Tibial artery (tissue), 4 donors: ENCODE results near the gene CACNA1D.

ENCODE experiments used
- DNase-seq, 2 donors: peaks; one replicate each; pipeline ENCODE4 v3.0.0-alpha.2; 2019
- H3K27ac ChIP-seq, 2 donors: fragments of 200-600 bp; sonication (generic) in 1 of 2; 1 replicate in 1 of 2; 2 replicates in 1 of 2; pipeline ENCODE4 v1.5.1; 2018 to 2019; ENCODE audit warnings: mild to moderate bottlenecking in 1 of 2
- H3K27me3 ChIP-seq, 2 donors: fragments of 200-600 bp; sonication (generic) in 1 of 2; one replicate each; pipeline versions ENCODE4 v1.5.1 to v1.6.0; 2016 to 2019
- H3K36me3 ChIP-seq, 3 donors: fragments of 200-600 bp; sonication (generic) in 2 of 3; one replicate each; pipeline ENCODE4 v1.5.1; 2016 to 2019; ENCODE audit warnings: mild to moderate bottlenecking in 2 of 3
- H3K4me1 ChIP-seq, 4 donors: fragments of 200-600 bp; sonication (generic) in 2 of 4; 1 replicate in 3 of 4; 2 replicates in 1 of 4; pipeline ENCODE4 v1.5.1; 2016 to 2019
- H3K4me3 ChIP-seq, 2 donors: fragments of 200-600 bp; sonication (generic) in 1 of 2; 1 replicate in 1 of 2; 2 replicates in 1 of 2; pipeline ENCODE4 v1.5.1; 2018 to 2019; ENCODE audit warnings: mild to moderate bottlenecking in 2 of 2
- H3K9me3 ChIP-seq, 3 donors: fragments of 200-600 bp; sonication (generic) in 1 of 3; one replicate each; pipeline ENCODE4 v1.5.1; 2016 to 2019
- CTCF ChIP-seq, 2 experiments: fragments of 200-600 bp in 1 of 2; fragments of 450-650 bp in 1 of 2; IDR thresholded peaks; one replicate each; pipeline ENCODE4 v1.5.1; 2017 to 2019; ENCODE audit warnings: antibody characterized with exemption in 2 of 2, mild to moderate bottlenecking in 1 of 2, moderate library complexity in 1 of 2
- intact Hi-C: fragments of 100-400 bp; cut with DNase I; formaldehyde crosslinking; loops from one replicate; pipeline ENCODE4 v1.15.0; 2023; ENCODE audit warnings: low total_unique reads

CACNA1D gene

GRCh38 chr3:53589806-53590205, 95.4 kb downstream of the CACNA1D start:
- Histone ChIP-seq H3K36me3 (no peaks in the 10 kb centered on the region), H3K27ac (no peak overlapping the region), H3K27me3 (no peaks in the 10 kb centered on the region), H3K4me3 (no peak overlapping the region), H3K4me1 (no peaks in the 10 kb centered on the region), H3K9me3 (no peaks in the 10 kb centered on the region)
- DNase-seq = no peak
- TF ChIP-seq CTCF (IDR thresholded peaks at IDR 0.05) = no peak
- intact Hi-C loops = no loop called here

GRCh38 chr3:53590606-53591005, 96.2 kb downstream of the CACNA1D start:
- no peak overlapping the region for H3K27ac ChIP-seq
- DNase-seq = no peak
- TF ChIP-seq CTCF (IDR thresholded peaks at IDR 0.05) = no peak
- no peaks in the 10 kb centered on the region for H3K9me3 ChIP-seq
- intact Hi-C loops = no loop called here
- no peaks in the 10 kb centered on the region for H3K36me3 ChIP-seq
- H3K4me3 ChIP-seq = no peak overlapping the region
- no peaks in the 10 kb centered on the region for H3K4me1 ChIP-seq
- no peaks in the 10 kb centered on the region for H3K27me3 ChIP-seq

DNA sequence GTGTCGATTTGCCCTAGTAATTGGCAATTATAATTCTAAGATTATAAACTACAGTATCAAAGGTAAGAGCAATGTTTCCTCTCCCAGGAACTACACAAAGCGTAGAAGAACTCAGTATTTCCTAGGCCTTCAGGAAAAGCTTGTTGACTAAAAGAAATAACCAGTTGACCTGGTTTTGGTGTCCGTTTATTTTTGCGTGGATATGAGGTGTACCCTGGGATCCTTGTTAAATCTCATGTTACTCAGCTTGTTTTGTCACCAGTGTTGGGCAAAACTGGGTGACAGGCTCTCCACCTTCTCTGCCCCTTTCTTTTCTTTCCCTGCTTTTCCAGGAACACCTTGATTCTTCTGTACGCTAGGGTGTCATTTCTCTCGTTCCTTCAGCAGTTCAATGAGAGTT, 97.2 kb downstream of the CACNA1D start:
- no peak for DNase-seq
- H3K27ac ChIP-seq = no peak overlapping the region
- intact Hi-C loops = no loop called here
- no peak for TF ChIP-seq CTCF (IDR thresholded peaks at IDR 0.05)
- H3K9me3 ChIP-seq = no peaks in the 10 kb centered on the region
- no peaks in the 10 kb centered on the region for H3K27me3 ChIP-seq
- H3K36me3 ChIP-seq = no peaks in the 10 kb centered on the region
- H3K4me1 ChIP-seq = no peaks in the 10 kb centered on the region
- H3K4me3 ChIP-seq = no peak overlapping the region

DNA sequence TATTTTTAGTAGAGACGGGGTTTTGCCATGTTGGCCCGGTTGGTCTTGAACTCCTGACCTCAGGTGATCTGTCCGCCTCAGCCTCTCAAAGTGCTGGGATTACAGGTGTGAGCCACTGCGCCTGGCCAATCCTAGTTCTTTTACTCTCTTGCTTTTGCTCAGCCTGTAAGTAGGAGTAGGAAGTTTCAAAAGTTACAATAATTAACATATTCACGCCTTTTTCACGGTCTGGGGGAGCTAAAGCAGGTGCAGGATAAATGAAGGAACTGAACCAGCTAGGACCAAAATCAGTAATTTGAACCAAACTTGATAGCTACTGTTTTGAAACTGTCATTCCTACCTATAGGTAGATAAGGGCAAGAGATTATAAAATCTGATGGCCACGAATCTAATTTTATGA, 98.5 kb downstream of the CACNA1D start:
- Histone ChIP-seq H3K4me3 (no peak overlapping the region), H3K27me3 (no peaks in the 10 kb centered on the region), H3K4me1 (no peaks in the 10 kb centered on the region), H3K36me3 (no peaks in the 10 kb centered on the region), H3K9me3 (no peaks in the 10 kb centered on the region), H3K27ac (no peak overlapping the region)
- no peak for TF ChIP-seq CTCF (IDR thresholded peaks at IDR 0.05)
- intact Hi-C loops = no loop called here
- DNase-seq = no peak

DNA sequence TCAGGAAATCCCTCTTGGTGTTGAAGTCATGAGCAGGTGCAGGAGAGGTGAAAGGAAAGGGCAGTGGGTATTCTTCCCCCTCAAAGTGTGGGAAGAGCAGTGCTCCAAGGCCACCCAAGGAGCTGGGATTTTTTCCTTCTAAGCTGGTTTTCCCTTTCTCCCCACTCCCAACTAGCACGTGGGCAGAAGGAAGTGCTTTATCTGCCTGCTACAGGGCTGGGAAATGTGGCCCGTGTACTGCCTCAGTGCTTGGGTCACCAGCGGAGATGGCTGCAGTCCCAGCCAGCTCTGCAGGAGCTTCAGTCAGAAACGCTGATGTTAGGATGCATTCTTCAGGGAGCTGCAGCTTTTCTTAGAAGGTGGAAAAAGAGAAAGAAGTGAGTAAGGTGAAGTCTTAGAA, 99.2 kb downstream of the CACNA1D start:
- no peak for TF ChIP-seq CTCF (IDR thresholded peaks at IDR 0.05)
- Histone ChIP-seq H3K4me3 (no peak overlapping the region), H3K27ac (no peak overlapping the region), H3K9me3 (no peaks in the 10 kb centered on the region), H3K27me3 (no peaks in the 10 kb centered on the region), H3K4me1 (no peaks in the 10 kb centered on the region), H3K36me3 (no peaks in the 10 kb centered on the region)
- intact Hi-C loops = no loop called here
- no peak for DNase-seq

DNA sequence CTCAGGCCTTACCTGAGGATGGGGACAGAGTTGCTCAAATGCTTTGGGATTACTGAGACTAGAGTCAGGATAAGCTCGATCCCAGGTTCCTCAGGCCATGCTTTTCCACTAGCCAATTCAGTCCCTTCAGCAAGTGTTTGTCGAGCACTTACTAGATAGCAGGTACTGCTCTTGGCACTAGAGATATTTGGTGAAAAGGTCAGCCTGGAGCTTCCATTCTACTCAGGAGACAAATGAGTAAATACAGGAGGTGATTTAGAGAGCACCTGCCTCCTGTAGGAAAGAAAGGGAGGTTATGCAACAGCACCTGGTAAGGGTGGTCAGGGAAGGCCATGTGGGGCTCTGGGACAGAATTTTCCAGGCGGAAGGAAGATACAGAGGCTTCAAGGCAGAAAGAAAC, 99.9 kb downstream of the CACNA1D start:
- intact Hi-C loops = no loop called here
- H3K4me1 ChIP-seq = no peaks in the 10 kb centered on the region
- H3K36me3 ChIP-seq = no peaks in the 10 kb centered on the region

More for the DNA sequence above, 99.9 kb downstream of the CACNA1D start:
- no peak overlapping the region for H3K4me3 ChIP-seq
- no peak for DNase-seq
- no peaks in the 10 kb centered on the region for H3K27me3 ChIP-seq
- H3K27ac ChIP-seq = no peak overlapping the region
- TF ChIP-seq CTCF (IDR thresholded peaks at IDR 0.05) = no peak
- no peaks in the 10 kb centered on the region for H3K9me3 ChIP-seq
